ENCODE results near the gene LRP2BP.
"Not testable (repeated sequence)": the region's sequence is repeated elsewhere in the genome, so short reads cannot be mapped to it uniquely, and the experiment has no call there.

DNA sequence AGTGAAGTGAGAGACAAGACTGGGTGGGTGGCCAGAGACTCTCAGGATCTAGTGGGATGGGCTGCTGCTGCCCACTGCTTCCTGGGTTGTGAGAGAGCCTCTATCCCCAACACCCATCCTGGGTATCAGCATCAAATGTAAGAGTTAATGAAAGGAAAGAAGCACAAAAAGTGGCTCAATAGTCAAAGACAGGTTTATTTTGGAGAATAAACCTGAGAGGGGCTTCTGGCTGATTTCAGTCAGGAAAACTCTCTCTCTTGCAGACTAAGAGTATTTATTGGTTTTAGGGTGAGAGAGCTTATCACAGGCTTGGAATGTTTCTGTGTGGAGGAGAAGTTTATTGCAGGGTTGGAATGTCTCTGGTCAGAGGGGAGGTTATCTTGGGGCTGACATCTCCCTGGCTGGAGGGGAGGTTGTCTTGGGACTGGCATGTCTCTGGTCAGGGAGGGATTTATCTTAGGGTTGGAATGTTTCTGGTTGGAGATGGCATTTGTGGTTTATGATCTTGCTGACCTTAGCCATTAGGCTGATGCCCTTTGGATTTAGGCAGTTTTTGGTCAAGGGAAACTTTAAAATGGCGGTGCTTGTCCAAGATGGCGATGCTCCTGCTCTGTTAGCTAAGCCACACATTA is 65.7 kb downstream of the LRP2BP start:
- not testable (repeated sequence) for TF ChIP-seq ZC3H13 (CRISPR knock-in tag; IDR thresholded peaks at IDR 0.05); ZNF143 (CRISPR knock-in tag; IDR thresholded peaks at IDR 0.05); TMF1 (CRISPR knock-in tag; IDR thresholded peaks at IDR 0.05; ENCODE audit: low read depth); MIXL1 (CRISPR knock-in tag; IDR thresholded peaks at IDR 0.05)
- TF ChIP-seq, protein P1, sequence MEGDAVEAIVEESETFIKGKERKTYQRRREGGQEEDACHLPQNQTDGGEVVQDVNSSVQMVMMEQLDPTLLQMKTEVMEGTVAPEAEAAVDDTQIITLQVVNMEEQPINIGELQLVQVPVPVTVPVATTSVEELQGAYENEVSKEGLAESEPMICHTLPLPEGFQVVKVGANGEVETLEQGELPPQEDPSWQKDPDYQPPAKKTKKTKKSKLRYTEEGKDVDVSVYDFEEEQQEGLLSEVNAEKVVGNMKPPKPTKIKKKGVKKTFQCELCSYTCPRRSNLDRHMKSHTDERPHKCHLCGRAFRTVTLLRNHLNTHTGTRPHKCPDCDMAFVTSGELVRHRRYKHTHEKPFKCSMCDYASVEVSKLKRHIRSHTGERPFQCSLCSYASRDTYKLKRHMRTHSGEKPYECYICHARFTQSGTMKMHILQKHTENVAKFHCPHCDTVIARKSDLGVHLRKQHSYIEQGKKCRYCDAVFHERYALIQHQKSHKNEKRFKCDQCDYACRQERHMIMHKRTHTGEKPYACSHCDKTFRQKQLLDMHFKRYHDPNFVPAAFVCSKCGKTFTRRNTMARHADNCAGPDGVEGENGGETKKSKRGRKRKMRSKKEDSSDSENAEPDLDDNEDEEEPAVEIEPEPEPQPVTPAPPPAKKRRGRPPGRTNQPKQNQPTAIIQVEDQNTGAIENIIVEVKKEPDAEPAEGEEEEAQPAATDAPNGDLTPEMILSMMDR (CRISPR knock-in tag; IDR thresholded peaks at IDR 0.05) = not testable (repeated sequence)

Data from HepG2 (cell line).